HCT116 (cell line): ENCODE measurements around the gene MPPED1. TPM values are rescaled to one million over a fixed set of nuclear protein-coding genes. Genes with fewer than 3 reads are reported as not detected.

Experiments used
- ATAC-seq: fragments of 200-7000 bp; cut with Tn5 transposase; 2 replicates; pipeline ENCODE4 v1.9.1; 2020; ENCODE audit warnings: mild to moderate bottlenecking, moderate library complexity
- BruUV-seq: library from RNA; stranded (reverse); fragments of 400-500 nt; replicated peaks from 2 replicates; lab custom pipeline; 2021; lab: Mats Ljungman, UMichigan
- CTCF ChIA-PET: fragments of 300-600 bp; sonication (Branson Sonifier 250); formaldehyde crosslinking; loops from one replicate; lab custom pipeline; 2021; ENCODE audit warnings: antibody characterized with exemption; lab: Charles Lee
- POLR2A ChIA-PET: fragments of 300-600, 350-600 bp; sonication (Branson Sonifier 250); formaldehyde crosslinking; loops from one replicate; lab custom pipeline; 2021; ENCODE audit warnings: antibody characterized with exemption; lab: Charles Lee
- RAD21 ChIA-PET, 2 experiments: fragments of 300-600 bp; sonication (Branson Sonifier 250); formaldehyde crosslinking; loops; one replicate each; lab custom pipeline; 2023; ENCODE audit warnings: low total read pairs in 2 of 2; ENCODE audit not compliant: uncharacterized antibody in 2 of 2, unreplicated experiment in 2 of 2, low non-redundant PET in 1 of 2; lab: Charles Lee
- DNase-seq: peaks from one replicate; pipeline ENCODE4 v3.0.0-alpha.2; 2010; ENCODE audit warnings: low read depth, low spot score
- H2AFZ ChIP-seq: fragments of 200-600 bp; shearing (Covaris generic), sonication (generic); 2 replicates; pipeline ENCODE4 v1.6.1; 2017; ENCODE audit warnings: low read depth, mixed run types, mixed read lengths, antibody characterized with exemption, low read length; ENCODE audit not compliant: poor library complexity, severe bottlenecking
- H3K27ac ChIP-seq: 2 replicates; pipeline ENCODE4 v1.5.1; 2012; ENCODE audit warnings: low read depth, low read length
- H3K27me3 ChIP-seq: fragments of 200-600 bp; sonication (generic); 2 replicates; pipeline ENCODE4 v1.6.1; 2016; ENCODE audit warnings: mixed run types, low read length, mixed read lengths; ENCODE audit not compliant: insufficient read depth
- H3K36me3 ChIP-seq, 2 experiments: fragments of 200-500 bp in 1 of 2; fragments of 200-600 bp in 1 of 2; sonication (Bioruptor generic) in 1 of 2; sonication (generic) in 1 of 2; 2 replicates each; pipeline versions ENCODE4 v1.5.1 to v1.6.1; 2014 to 2016; ENCODE audit warnings: low read length in 2 of 2, inconsistent platforms in 1 of 2, mixed read lengths in 1 of 2, mixed run types in 1 of 2; ENCODE audit not compliant: insufficient read depth in 2 of 2, control insufficient read depth in 1 of 2
- H3K4me1 ChIP-seq, 2 experiments: fragments of 200-600 bp in 1 of 2; sonication (generic) in 1 of 2; 2 replicates each; pipeline versions ENCODE4 v1.5.1 to v1.6.1; 2012 to 2017; ENCODE audit warnings: low read length in 2 of 2, inconsistent platforms in 1 of 2, mild to moderate bottlenecking in 1 of 2, mixed read lengths in 1 of 2, mixed run types in 1 of 2, moderate library complexity in 1 of 2; ENCODE audit not compliant: insufficient read depth in 2 of 2, control insufficient read depth in 1 of 2
- H3K4me2 ChIP-seq: fragments of 200-600 bp; sonication (generic); 2 replicates; pipeline ENCODE4 v1.6.1; 2017; ENCODE audit warnings: mixed run types, low read length, mixed read lengths
- H3K4me3 ChIP-seq, 2 experiments: fragments of 200-600 bp in 1 of 2; sonication (generic) in 1 of 2; replicated peaks in 1 of 2; 2 replicates each; pipeline ENCODE4 v1.5.1; 2011 to 2016; ENCODE audit warnings: low read length in 2 of 2, control low read depth in 1 of 2, low read depth in 1 of 2, mild to moderate bottlenecking in 1 of 2, mixed read lengths in 1 of 2, mixed run types in 1 of 2
- H3K79me2 ChIP-seq: fragments of 200-600 bp; sonication (generic); 2 replicates; pipeline ENCODE4 v1.6.1; 2017; ENCODE audit warnings: mild to moderate bottlenecking, mixed run types, low read length, moderate library complexity, mixed read lengths; ENCODE audit not compliant: insufficient read depth
- H3K9ac ChIP-seq: fragments of 200-600 bp; sonication (generic); 2 replicates; pipeline ENCODE4 v1.6.1; 2016; ENCODE audit warnings: low read length, mixed read lengths
- H3K9me2 ChIP-seq: fragments of 200-600 bp; sonication (generic), shearing (Covaris generic); 2 replicates; pipeline ENCODE4 v1.6.1; 2017; ENCODE audit warnings: mixed run types, mild to moderate bottlenecking, moderate library complexity; ENCODE audit not compliant: insufficient read depth
- H3K9me3 ChIP-seq, 2 experiments: fragments of 200-500 bp in 1 of 2; fragments of 200-600 bp in 1 of 2; sonication (Bioruptor generic) in 1 of 2; sonication (generic) in 1 of 2; 2 replicates each; pipeline ENCODE4 v1.6.1; 2014 to 2017; ENCODE audit warnings: low read length in 2 of 2, mixed read lengths in 2 of 2, inconsistent platforms in 1 of 2, low read depth in 1 of 2, mild to moderate bottlenecking in 1 of 2, mixed run types in 1 of 2, moderate library complexity in 1 of 2; ENCODE audit not compliant: control insufficient read depth in 1 of 2, insufficient read depth in 1 of 2
- H4K20me1 ChIP-seq: fragments of 200-600 bp; sonication (generic), shearing (Covaris generic); 2 replicates; pipeline ENCODE4 v1.6.1; 2017; ENCODE audit warnings: mixed run types, mild to moderate bottlenecking, moderate library complexity; ENCODE audit not compliant: insufficient read depth
- CEBPB ChIP-seq: IDR thresholded peaks from 2 replicates; pipeline ENCODE4 v1.6.1; 2012; ENCODE audit warnings: low read depth
- EGR1 ChIP-seq: IDR thresholded peaks from 2 replicates; pipeline ENCODE4 v1.6.1; 2012; ENCODE audit warnings: low read depth
- EZH2 ChIP-seq: fragments of 200-600 bp; sonication (generic); IDR thresholded peaks from 2 replicates; pipeline ENCODE4 v1.6.1; 2017; ENCODE audit warnings: antibody characterized with exemption, mixed run types
- EZH2phosphoT487 ChIP-seq: fragments of 200-600 bp; IDR thresholded peaks from 2 replicates; pipeline ENCODE4 v1.6.1; 2018; ENCODE audit warnings: antibody characterized with exemption, borderline replicate concordance
- FOSL1 ChIP-seq: IDR thresholded peaks from 2 replicates; pipeline ENCODE4 v1.6.1; 2012; ENCODE audit warnings: low read depth
- RAD21 ChIP-seq: IDR thresholded peaks from 2 replicates; pipeline ENCODE4 v1.6.1; 2012; ENCODE audit warnings: low read depth, mild to moderate bottlenecking
- SIN3A ChIP-seq: IDR thresholded peaks from 2 replicates; pipeline ENCODE4 v1.6.1; 2012; ENCODE audit warnings: low read depth
- SP1 ChIP-seq: IDR thresholded peaks from 2 replicates; pipeline ENCODE4 v1.6.1; 2012; ENCODE audit warnings: low read depth
- SRF ChIP-seq: IDR thresholded peaks from 2 replicates; pipeline ENCODE4 v1.6.1; 2012; ENCODE audit warnings: low read depth
- YY1 ChIP-seq: IDR thresholded peaks from 2 replicates; pipeline ENCODE4 v1.6.1; 2011; ENCODE audit warnings: low read length, low read depth, moderate library complexity, mild to moderate bottlenecking; ENCODE audit not compliant: insufficient replicate concordance; ENCODE audit errors: extremely low read depth
- ZNF274 ChIP-seq: fragments of 200-500 bp; sonication (Bioruptor generic); IDR thresholded peaks from 2 replicates; pipeline ENCODE4 v1.6.1; 2014; ENCODE audit warnings: mild to moderate bottlenecking, low read depth, low read length, inconsistent platforms
- intact Hi-C: fragments of 100-400 bp; cut with micrococcal nuclease; formaldehyde crosslinking; loops from 2 replicates; pipeline ENCODE4 v1.10.0; 2022
- total RNA-seq: library from RNA; stranded (reverse); gene quantifications from one replicate; pipeline ENCODE4 v1.2.1, GENCODE V29; 2021; ENCODE audit not compliant: unreplicated experiment
- TF ChIP-seq, protein P1 (sequence below), 3 experiments: fragments of 200-600 bp in 1 of 3; sonication (generic) in 1 of 3; IDR thresholded peaks in 2 of 3; conservative IDR thresholded peaks in 1 of 3; 2 replicates each; pipeline ENCODE4 v1.5.1; 2012 to 2017; ENCODE audit warnings: low read depth in 2 of 3, low read length in 2 of 3, antibody characterized with exemption in 1 of 3, borderline replicate concordance in 1 of 3, control low read depth in 1 of 3, mild to moderate bottlenecking in 1 of 3, mixed read lengths in 1 of 3, mixed run types in 1 of 3, moderate library complexity in 1 of 3; ENCODE audit not compliant: insufficient read depth in 1 of 3
- TF ChIP-seq, protein P2 (sequence below): IDR thresholded peaks from 2 replicates; pipeline ENCODE4 v1.6.1; 2012; ENCODE audit warnings: low read depth
- TF ChIP-seq, protein P3 (sequence below): IDR thresholded peaks from 2 replicates; pipeline ENCODE4 v1.6.1; 2012

MPPED1 gene
- total RNA-seq, 1 experiment from 2014 or later, result not detected

DNA sequence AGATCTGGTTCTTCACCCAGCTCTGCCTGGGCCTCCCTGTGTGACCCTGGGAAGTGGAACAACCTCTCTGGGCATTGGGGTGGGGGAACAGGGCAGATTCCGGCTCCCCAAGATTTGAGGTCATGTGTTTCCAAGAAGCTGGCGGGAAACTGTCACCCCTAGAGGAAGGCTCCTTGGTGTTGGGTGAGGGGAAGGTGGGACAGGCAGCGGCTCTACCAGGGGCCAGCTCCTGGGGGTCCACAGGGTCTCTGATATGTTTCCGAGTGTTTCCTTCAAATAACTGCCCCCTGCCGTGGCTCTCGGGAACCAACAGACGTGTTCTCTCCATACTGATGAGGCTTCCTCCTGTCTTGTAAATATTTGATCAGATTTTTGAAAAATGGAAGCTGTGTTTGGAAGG, 78.5 kb downstream of the MPPED1 start:
- no peaks in the 10 kb centered on the region for H4K20me1 ChIP-seq
- H2AFZ ChIP-seq, result no peak overlapping the region
- no peaks in the 10 kb centered on the region for H3K36me3 ChIP-seq
- DNase-seq, result no peak
- no peaks in the 10 kb centered on the region for H3K4me1 ChIP-seq
- H3K4me3 ChIP-seq, result no peak overlapping the region
- no peaks in the 10 kb centered on the region for H3K9me3 ChIP-seq
- TF ChIP-seq EZH2phosphoT487 (no peak), RAD21 (no peak), EGR1 (no peak), FOSL1 (no peak), SP1 (no peak), CEBPB (no peak), ZNF274 (no peak), YY1 (no peak), EZH2 (no peak), SIN3A (no peak), SRF (no peak)
- TF ChIP-seq, protein P1, sequence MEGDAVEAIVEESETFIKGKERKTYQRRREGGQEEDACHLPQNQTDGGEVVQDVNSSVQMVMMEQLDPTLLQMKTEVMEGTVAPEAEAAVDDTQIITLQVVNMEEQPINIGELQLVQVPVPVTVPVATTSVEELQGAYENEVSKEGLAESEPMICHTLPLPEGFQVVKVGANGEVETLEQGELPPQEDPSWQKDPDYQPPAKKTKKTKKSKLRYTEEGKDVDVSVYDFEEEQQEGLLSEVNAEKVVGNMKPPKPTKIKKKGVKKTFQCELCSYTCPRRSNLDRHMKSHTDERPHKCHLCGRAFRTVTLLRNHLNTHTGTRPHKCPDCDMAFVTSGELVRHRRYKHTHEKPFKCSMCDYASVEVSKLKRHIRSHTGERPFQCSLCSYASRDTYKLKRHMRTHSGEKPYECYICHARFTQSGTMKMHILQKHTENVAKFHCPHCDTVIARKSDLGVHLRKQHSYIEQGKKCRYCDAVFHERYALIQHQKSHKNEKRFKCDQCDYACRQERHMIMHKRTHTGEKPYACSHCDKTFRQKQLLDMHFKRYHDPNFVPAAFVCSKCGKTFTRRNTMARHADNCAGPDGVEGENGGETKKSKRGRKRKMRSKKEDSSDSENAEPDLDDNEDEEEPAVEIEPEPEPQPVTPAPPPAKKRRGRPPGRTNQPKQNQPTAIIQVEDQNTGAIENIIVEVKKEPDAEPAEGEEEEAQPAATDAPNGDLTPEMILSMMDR (IDR thresholded peaks at IDR 0.05 in 2 of 3, conservative IDR thresholded peaks at IDR 0.05 in 1 of 3; ENCODE audit: borderline replicate concordance in 1 of 3, insufficient read depth in 1 of 3, low read depth in 2 of 3, low read length in 2 of 3), result no peak
- TF ChIP-seq, protein P2, sequence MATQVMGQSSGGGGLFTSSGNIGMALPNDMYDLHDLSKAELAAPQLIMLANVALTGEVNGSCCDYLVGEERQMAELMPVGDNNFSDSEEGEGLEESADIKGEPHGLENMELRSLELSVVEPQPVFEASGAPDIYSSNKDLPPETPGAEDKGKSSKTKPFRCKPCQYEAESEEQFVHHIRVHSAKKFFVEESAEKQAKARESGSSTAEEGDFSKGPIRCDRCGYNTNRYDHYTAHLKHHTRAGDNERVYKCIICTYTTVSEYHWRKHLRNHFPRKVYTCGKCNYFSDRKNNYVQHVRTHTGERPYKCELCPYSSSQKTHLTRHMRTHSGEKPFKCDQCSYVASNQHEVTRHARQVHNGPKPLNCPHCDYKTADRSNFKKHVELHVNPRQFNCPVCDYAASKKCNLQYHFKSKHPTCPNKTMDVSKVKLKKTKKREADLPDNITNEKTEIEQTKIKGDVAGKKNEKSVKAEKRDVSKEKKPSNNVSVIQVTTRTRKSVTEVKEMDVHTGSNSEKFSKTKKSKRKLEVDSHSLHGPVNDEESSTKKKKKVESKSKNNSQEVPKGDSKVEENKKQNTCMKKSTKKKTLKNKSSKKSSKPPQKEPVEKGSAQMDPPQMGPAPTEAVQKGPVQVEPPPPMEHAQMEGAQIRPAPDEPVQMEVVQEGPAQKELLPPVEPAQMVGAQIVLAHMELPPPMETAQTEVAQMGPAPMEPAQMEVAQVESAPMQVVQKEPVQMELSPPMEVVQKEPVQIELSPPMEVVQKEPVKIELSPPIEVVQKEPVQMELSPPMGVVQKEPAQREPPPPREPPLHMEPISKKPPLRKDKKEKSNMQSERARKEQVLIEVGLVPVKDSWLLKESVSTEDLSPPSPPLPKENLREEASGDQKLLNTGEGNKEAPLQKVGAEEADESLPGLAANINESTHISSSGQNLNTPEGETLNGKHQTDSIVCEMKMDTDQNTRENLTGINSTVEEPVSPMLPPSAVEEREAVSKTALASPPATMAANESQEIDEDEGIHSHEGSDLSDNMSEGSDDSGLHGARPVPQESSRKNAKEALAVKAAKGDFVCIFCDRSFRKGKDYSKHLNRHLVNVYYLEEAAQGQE, result no peak
- TF ChIP-seq, protein P3, sequence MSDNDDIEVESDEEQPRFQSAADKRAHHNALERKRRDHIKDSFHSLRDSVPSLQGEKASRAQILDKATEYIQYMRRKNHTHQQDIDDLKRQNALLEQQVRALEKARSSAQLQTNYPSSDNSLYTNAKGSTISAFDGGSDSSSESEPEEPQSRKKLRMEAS, result no peak
- no peak overlapping the region for H3K9ac ChIP-seq
- CTCF ChIA-PET, result no interaction called here
- H3K79me2 ChIP-seq, result no peaks in the 10 kb centered on the region
- H3K27ac ChIP-seq, result no peak overlapping the region
- intact Hi-C loops, result no loop called here
- no peak for ATAC-seq
- no peak overlapping the region for H3K4me2 ChIP-seq
- no TSS peak for BruUV-seq
- POLR2A ChIA-PET, result no interaction called here
- RAD21 ChIA-PET, result no interaction called here
- peaks cover 17% of the 10 kb centered on the region for H3K27me3 ChIP-seq
- no peaks in the 10 kb centered on the region for H3K9me2 ChIP-seq
